Fibroblast of peridontal ligament (primary cell): ENCODE results near the gene SPPL3.
"Not testable (repeated sequence)": the region's sequence is repeated elsewhere in the genome, so short reads cannot be mapped to it uniquely, and the experiment has no call there.

Experiments used
- DNase-seq: peaks from one replicate; pipeline ENCODE4 v3.0.0-alpha.2; 2010; ENCODE audit errors: extremely low read depth

The SPPL3 gene

GRCh38 chr12:120750806-120751205, 153.4 kb downstream of the SPPL3 start:
- DNase-seq = no peak

- DNase-seq = no peak
Measured at GRCh38 chr12:120749256-120749655, 154.9 kb downstream of the SPPL3 start.

GRCh38 chr12:120748242-120748641, 155.9 kb downstream of the SPPL3 start:
- DNase-seq = no peak

- DNase-seq = no peak
Measured at GRCh38 chr12:120744922-120745493, 159.2 kb downstream of the SPPL3 start.

GRCh38 chr12:120741476-120742421, 162.4 kb downstream of the SPPL3 start:
- no peak for DNase-seq

- no peak for DNase-seq
Measured at GRCh38 chr12:120740871-120741270, 163.3 kb downstream of the SPPL3 start.

- no peak for DNase-seq
Measured at GRCh38 chr12:120739821-120740613, 164.1 kb downstream of the SPPL3 start.

- no peak for DNase-seq
Measured at GRCh38 chr12:120739031-120739762, 165.0 kb downstream of the SPPL3 start.

GRCh38 chr12:120738252-120739030, 165.7 kb downstream of the SPPL3 start:
- no peak for DNase-seq

- DNase-seq = no peak
Measured at GRCh38 chr12:120737557-120738251, 166.5 kb downstream of the SPPL3 start.

- no peak for DNase-seq
Measured at GRCh38 chr12:120736404-120737331, 167.5 kb downstream of the SPPL3 start.

GRCh38 chr12:120735181-120735580, 169.0 kb downstream of the SPPL3 start:
- no peak for DNase-seq

- DNase-seq = no peak
Measured at GRCh38 chr12:120734210-120734609, 169.9 kb downstream of the SPPL3 start.

GRCh38 chr12:120733574-120733973, 170.6 kb downstream of the SPPL3 start:
- DNase-seq = no peak

GRCh38 chr12:120732198-120732597, 172.0 kb downstream of the SPPL3 start:
- DNase-seq = not testable (repeated sequence)

- no peak for DNase-seq
Measured at GRCh38 chr12:120726961-120727360, 177.2 kb downstream of the SPPL3 start.

GRCh38 chr12:120726510-120726793, 177.7 kb downstream of the SPPL3 start:
- DNase-seq = no peak

GRCh38 chr12:120725659-120726509, 178.3 kb downstream of the SPPL3 start, which contains the start of gene ACADS:
TSS of gene ACADS (plus strand) at chr12:120725826. CDS start at chr12:120725886, 60 bp downstream.
- DNase-seq = peak; percentile 72
